VCaP (cell line): ENCODE data around the gene MRM3.
"Not testable (repeated sequence)": the region's sequence is repeated elsewhere in the genome, so short reads cannot be mapped to it uniquely, and the experiment has no call there.

Experiments
- H3K27ac ChIP-seq: fragments of 450-650 bp; 2 replicates; pipeline ENCODE4 v1.5.1; 2017
- TF ChIP-seq, protein P1 (sequence below): fragments of 450-650 bp; conservative IDR thresholded peaks from 2 replicates; pipeline ENCODE4 v1.5.1; 2017; ENCODE audit warnings: mild to moderate bottlenecking, moderate library complexity

The MRM3 gene

DNA sequence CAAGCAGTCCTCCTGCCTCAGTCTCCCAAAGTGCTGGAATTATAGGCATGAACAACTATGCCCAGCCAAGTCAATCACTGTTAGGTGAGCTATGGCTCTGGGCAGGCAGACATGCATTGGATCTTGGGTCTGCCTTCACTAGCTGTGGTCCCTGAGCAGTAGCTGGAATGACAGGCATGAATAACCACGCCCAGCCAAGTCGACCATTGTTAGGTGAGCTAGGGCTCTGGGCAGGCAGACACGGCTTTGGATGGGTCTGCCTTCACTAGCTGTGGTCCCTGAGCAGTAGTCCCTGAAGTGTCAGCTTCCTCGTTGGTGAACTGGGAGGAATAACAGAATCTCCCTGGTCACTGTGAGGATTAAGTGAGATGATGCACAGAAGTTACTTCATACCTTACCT, 6.4 kb downstream of the MRM3 start:
- no peak overlapping the region for H3K27ac ChIP-seq
- TF ChIP-seq, protein P1, sequence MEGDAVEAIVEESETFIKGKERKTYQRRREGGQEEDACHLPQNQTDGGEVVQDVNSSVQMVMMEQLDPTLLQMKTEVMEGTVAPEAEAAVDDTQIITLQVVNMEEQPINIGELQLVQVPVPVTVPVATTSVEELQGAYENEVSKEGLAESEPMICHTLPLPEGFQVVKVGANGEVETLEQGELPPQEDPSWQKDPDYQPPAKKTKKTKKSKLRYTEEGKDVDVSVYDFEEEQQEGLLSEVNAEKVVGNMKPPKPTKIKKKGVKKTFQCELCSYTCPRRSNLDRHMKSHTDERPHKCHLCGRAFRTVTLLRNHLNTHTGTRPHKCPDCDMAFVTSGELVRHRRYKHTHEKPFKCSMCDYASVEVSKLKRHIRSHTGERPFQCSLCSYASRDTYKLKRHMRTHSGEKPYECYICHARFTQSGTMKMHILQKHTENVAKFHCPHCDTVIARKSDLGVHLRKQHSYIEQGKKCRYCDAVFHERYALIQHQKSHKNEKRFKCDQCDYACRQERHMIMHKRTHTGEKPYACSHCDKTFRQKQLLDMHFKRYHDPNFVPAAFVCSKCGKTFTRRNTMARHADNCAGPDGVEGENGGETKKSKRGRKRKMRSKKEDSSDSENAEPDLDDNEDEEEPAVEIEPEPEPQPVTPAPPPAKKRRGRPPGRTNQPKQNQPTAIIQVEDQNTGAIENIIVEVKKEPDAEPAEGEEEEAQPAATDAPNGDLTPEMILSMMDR = no peak

- TF ChIP-seq, protein P1 = no peak
- H3K27ac ChIP-seq = no peak overlapping the region
Observed at GRCh38 chr17:789160-789840, 7.1 kb downstream of the MRM3 start.

GRCh38 chr17:789931-790873, 8.0 kb downstream of the MRM3 start:
- not testable (repeated sequence) for H3K27ac ChIP-seq

DNA sequence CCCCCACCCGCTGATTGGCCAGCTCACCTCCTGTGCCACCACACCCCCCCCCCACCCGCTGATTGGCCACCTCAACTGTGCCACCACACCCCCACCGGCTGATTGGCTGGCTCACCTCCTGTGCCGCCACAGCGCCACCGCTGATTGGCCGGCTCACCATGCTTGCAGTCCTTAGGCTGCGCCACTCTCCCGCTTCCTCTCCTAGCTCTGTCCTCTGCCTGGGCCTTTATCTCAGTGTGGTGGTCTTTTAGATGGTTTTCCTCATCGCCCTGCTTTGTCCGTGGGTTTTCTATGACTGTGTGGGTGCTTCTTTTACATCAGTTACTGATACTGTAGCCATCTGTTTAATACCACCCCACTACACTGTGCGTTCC, 8.7 kb downstream of the MRM3 start:
- not testable (repeated sequence) for H3K27ac ChIP-seq

GRCh38 chr17:791829-792228, 9.7 kb downstream of the MRM3 start:
- no peak overlapping the region for H3K27ac ChIP-seq
- TF ChIP-seq, protein P1 = no peak

DNA sequence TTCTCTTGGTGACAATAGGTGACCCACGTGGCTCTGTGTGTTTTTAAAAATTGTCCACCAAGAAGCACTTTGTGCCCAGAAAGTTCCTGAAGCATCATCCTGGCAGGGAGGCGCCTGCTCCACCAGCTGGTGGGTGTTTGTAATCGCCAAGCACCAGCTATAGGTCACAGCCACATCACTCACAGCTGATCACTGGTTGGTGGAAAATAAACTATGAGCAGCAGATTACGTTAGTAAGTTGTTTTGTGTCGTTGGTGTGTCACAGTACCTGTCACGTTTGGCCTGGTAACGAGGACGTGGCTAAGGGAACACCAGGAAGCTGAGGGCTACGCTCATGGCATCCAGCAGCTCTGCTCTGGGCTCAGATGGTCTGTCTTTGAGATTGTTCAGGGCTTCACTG, 10.1 kb downstream of the MRM3 start:
- TF ChIP-seq, protein P1 = no peak
- no peak overlapping the region for H3K27ac ChIP-seq

DNA sequence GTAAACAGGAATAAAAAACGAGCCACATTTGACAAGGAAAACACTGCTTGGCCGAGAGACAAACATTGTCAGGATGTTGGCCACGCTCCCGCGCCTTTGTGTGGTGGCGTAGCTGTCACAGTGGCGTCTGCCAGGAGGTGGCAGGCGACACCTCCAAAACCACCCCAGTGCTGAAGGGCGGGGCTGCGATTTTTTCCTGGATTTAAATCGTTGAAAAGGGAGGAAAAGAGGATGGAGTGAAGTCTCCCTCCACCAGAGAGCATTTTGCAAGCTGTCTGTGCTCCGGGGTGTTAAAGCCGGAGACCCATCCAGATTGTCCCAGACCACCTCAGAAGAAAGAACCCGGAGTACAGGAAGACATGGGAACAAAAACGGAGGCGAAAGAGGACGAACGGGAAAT, 12.7 kb downstream of the MRM3 start:
- TF ChIP-seq, protein P1 = peak; percentile 95
- H3K27ac ChIP-seq = peak overlapping the region; percentile 73

DNA sequence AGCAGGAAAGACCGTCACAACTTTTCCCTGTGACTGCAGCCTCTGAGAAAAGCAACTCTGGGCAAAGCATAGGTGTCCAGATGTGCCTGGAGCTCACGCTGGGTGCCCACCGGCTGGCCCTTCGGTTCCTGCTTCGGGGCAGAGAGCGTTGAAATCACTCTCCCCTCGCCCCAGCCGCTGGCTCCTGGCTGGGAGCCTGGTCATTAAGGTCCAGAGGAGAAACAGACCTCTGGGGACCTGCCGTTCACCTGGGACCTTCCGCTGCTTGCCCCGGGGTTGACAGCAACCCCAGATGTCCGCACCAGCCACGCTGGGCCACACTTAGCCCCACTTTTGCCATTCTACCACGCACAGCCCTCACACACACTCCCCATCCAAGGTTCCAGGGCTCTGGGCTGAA, 13.1 kb downstream of the MRM3 start:
- TF ChIP-seq, protein P1 = no peak
- H3K27ac ChIP-seq = peak overlapping the region; percentile 73
